ENCODE measurements around the gene SV2C.
A peak's percentile ranks its signal among the peaks of the same experiment; 100 is the strongest.

- TF ChIP-seq CTCF (IDR thresholded peaks at IDR 0.05) (no peak), MYBL2 (CRISPR knock-in tag; IDR thresholded peaks at IDR 0.05) (peak; percentile 71; the same call in 1 of the 2 replicates), ZNF121 (CRISPR knock-in tag; IDR thresholded peaks at IDR 0.05) (no peak), FOXK1 (CRISPR knock-in tag; IDR thresholded peaks at IDR 0.05) (no peak), E2F1 (CRISPR knock-in tag; IDR thresholded peaks at IDR 0.05) (no peak), FOXJ3 (CRISPR knock-in tag; IDR thresholded peaks at IDR 0.05; ENCODE audit: borderline replicate concordance) (no peak), ZBTB21 (CRISPR knock-in tag; IDR thresholded peaks at IDR 0.05; ENCODE audit: borderline replicate concordance) (no peak), ZNF232 (CRISPR knock-in tag; IDR thresholded peaks at IDR 0.05) (no peak), ZNF532 (CRISPR knock-in tag; IDR thresholded peaks at IDR 0.05; ENCODE audit: borderline replicate concordance) (no peak), NR2C2 (CRISPR knock-in tag; IDR thresholded peaks at IDR 0.05) (no peak), PRDM15 (CRISPR knock-in tag; IDR thresholded peaks at IDR 0.05) (no peak), GABPB1 (CRISPR knock-in tag; IDR thresholded peaks at IDR 0.05) (no peak), ATF1 (CRISPR knock-in tag; IDR thresholded peaks at IDR 0.05) (no peak), ELF4 (CRISPR knock-in tag; IDR thresholded peaks at IDR 0.05; ENCODE audit: low read depth) (no peak)
These were observed at the start of gene SV2C for GRCh38 chr5:76082772-76083554.
